Panc1 (cell line): Measurements from ENCODE around the gene AKAP6.

ENCODE experiments used
- CTCF ChIP-seq: fragments of 450-650 bp; IDR thresholded peaks from 2 replicates; pipeline ENCODE4 v1.5.1; 2017; ENCODE audit warnings: mild to moderate bottlenecking
- POLR2AphosphoS5 ChIP-seq: IDR thresholded peaks from 2 replicates; pipeline ENCODE4 v1.6.1; 2012; ENCODE audit warnings: mild to moderate bottlenecking, low read depth, low read length, moderate library complexity
- REST ChIP-seq, 2 experiments: IDR thresholded peaks; 2 replicates each; pipeline ENCODE4 v1.6.1; 2011 to 2012; ENCODE audit warnings: low read depth in 2 of 2, control low read depth in 1 of 2, low read length in 1 of 2, mild to moderate bottlenecking in 1 of 2, moderate library complexity in 1 of 2; ENCODE audit not compliant: insufficient read depth in 1 of 2
- SIN3A ChIP-seq: IDR thresholded peaks from 2 replicates; pipeline ENCODE4 v1.6.1; 2012; ENCODE audit warnings: low read depth, mild to moderate bottlenecking, low read length, moderate library complexity, borderline replicate concordance; ENCODE audit not compliant: insufficient read depth
- TCF7L2 ChIP-seq: IDR thresholded peaks from 2 replicates; pipeline ENCODE4 v1.6.1; 2011; ENCODE audit warnings: mild to moderate bottlenecking, low read depth, low read length, inconsistent platforms

- TF ChIP-seq CTCF: no peak
- TF ChIP-seq REST (IDR thresholded peaks at IDR 0.05; ENCODE audit: insufficient read depth in 1 of 2, low read depth in 2 of 2, low read length in 1 of 2): no peak
- no peak for TF ChIP-seq POLR2AphosphoS5
- TF ChIP-seq SIN3A: no peak
- no peak for TF ChIP-seq TCF7L2
These were observed 301.6 kb downstream of the AKAP6 start for GRCh38 chr14:32630701-32631100.
